Measurements from ENCODE around the gene CCDC192.
"Not testable (repeated sequence)": the region's sequence is repeated elsewhere in the genome, so short reads cannot be mapped to it uniquely, and the experiment has no call there.

Gene CCDC192

GRCh38 chr5:127702926-127703561 is at the start of gene CCDC192:
TSS of gene CCDC192 (plus strand) at chr5:127703391. CDS start at chr5:127703446, 55 bp downstream.
- DNase-seq: no peak

DNA sequence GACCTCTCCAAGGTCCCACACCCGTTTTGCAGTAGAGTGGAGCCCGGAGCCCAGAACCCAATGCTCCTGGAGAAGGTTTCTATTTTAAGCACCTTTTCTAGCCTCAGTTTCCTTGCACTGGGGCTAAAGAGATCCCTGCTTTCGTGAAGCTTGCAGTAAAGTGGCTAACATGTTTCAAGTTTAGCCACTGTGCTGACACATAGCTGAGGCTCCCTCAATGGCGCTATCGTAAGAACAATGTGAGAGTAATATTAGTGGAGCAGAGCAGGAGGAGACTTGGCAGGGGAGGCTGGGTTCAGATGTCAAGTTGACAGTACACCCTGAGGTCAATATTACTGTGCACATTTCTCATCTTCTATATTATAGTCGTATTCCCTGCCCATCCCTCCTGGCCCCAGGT is 46.4 kb upstream of the CCDC192 start:
- no peak for DNase-seq

GRCh38 chr5:127660047-127660733 is 43.0 kb upstream of the CCDC192 start:
- no peak for DNase-seq

GRCh38 chr5:127664093-127664492 is 39.1 kb upstream of the CCDC192 start:
- DNase-seq: no peak

DNA sequence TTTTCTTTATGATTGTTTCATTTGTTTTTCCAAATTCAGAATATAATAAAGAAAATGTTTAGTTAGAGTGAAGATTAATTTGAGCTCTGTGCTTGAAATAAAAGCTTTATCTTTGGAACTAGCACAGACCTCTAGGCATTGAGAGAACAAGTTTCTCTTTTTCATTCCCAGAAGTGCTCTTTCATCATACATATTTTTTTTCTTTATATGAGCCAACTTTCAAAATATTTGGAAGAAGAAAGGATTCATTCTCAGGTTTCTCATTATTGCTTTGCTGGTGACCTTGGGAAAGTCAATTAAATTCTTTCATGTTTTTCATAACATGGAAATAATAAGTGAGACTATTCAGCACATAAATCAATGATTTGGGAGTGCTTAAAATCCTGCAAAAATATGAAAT is 37.5 kb upstream of the CCDC192 start:
- DNase-seq: no peak

DNA sequence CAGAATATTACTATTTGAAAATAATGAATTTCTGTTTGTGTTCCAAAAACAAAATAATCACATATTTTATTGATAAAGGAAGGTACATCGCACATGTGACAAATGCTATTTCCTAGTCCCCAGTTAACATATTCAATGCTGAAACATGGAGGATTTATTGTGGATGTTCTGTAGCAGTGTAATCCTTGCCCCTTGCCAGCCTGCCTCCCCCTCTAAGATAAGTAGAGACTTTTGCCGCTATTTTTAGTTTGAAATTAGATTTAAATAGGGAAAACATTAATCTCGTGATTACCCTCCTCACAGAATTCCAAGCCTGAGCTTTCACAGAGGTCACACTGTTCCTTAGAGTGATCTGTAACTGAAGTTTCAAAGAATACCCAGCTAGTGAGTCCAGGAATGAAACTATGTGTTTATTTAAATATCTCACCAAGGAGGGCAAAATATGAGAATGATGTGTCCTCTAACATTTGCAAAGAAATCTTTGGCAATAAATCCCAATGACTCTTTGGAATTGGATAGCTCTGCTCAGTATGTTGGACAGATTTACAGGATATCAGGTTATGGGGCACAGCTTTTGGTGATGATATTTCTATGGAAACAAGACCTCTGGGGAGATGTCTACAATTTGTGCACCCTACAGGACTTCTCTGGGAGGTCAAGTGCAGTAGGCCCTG is 37.0 kb upstream of the CCDC192 start:
- no peak for DNase-seq

- no peak for DNase-seq
Measured at GRCh38 chr5:127667926-127668325, 35.3 kb upstream of the CCDC192 start.

- no peak for DNase-seq
Measured at GRCh38 chr5:127671218-127671617, 32.0 kb upstream of the CCDC192 start.

DNA sequence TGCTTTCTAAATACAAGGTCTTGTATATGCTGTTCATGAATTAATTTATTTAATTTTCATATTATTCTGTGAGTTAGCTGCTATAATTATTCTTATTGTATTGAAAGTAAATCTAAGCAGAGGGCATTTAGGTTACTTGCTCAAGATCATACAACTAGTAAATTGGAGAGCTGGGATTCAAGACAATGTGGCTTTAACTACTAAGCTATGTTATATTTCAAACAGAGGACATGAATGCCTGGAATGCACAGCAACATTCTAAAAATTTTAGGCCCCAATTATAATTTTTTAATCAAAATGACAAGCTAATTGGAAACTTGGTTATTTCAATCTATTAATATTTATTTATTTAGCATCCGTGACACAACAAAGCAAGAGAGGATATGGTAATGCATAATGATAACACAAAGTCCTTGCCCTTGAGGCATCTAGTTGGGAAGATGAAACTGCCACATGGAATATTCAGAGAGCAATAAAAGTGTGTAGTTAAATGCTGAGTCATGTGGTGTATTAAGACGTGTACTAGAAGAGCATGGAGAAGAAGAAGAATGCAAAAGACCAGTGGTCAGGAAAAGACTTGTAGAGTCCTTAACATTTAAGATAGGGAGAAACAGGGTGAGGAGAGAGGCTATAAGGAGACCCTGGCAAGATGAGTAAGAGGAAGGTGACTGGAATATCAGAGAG is 29.9 kb upstream of the CCDC192 start:
- no peak for DNase-seq

DNA sequence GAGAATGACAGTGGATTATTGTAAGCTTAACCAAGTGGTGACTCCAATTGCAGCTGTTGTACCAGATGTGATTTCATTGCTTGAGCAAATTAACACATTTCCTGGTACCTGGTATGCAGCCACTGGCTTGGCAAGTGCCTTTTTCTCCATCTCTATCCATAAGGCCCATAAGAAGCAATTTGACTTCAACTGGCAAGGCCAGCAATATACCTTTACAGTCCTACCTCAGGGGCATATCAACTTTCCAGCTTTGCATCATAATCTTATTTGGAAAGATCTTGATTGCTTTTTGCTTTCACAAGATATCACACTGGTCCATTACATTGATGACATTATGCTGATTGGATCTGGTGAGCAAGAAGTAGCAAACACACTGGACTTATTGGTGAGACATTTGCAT is 26.2 kb upstream of the CCDC192 start:
- not testable (repeated sequence) for DNase-seq

DNA sequence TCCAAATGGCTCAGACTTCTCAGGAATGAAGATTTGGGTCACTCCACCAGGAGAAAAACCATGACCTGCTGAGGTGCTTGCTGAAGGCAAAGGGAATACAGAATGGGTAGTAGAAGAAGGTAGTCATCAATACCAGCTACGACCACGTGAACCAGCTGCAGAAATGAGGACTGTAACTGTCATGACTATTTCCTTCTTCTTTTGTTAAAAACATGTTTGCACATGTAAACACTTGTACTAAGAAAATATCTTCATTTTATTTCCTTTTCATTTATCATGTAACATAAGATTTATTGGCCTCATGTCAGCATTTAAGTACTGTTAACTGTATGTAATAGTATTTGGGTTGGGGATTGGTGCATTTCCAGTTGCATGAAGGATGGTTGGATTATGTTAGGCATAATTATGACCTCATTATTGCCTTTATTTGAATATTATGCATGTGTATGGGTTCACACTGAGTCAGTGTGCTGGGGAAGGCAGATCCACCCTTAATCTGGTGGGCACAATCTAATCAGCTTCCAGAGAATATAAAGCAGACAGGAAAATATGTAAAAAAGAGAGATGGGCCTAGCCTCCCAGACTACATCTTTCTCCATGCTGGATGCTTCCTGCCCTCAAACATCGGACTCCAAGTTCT is 23.4 kb upstream of the CCDC192 start:
- not testable (repeated sequence) for DNase-seq

DNA sequence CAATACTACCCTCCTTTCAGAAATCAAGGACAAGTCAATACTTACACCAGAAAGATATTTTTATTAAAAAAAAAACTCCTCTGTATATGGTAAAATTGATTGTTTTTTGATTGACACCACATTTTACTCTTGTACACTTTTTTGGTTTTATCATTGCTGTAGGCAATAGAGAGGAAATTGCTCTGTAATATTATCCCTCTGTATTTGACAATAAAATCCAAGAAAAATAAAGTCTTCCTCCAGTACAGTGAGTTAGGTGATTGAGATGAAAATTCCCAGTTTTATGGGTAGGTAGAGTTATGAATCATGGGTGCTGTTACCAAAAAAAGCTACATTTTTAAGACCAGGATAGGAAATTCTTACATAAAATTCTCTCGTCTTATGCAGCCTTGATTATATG is 22.6 kb upstream of the CCDC192 start:
- DNase-seq: no peak

- no peak for DNase-seq
Measured at GRCh38 chr5:127683008-127683407, 20.2 kb upstream of the CCDC192 start.

DNA sequence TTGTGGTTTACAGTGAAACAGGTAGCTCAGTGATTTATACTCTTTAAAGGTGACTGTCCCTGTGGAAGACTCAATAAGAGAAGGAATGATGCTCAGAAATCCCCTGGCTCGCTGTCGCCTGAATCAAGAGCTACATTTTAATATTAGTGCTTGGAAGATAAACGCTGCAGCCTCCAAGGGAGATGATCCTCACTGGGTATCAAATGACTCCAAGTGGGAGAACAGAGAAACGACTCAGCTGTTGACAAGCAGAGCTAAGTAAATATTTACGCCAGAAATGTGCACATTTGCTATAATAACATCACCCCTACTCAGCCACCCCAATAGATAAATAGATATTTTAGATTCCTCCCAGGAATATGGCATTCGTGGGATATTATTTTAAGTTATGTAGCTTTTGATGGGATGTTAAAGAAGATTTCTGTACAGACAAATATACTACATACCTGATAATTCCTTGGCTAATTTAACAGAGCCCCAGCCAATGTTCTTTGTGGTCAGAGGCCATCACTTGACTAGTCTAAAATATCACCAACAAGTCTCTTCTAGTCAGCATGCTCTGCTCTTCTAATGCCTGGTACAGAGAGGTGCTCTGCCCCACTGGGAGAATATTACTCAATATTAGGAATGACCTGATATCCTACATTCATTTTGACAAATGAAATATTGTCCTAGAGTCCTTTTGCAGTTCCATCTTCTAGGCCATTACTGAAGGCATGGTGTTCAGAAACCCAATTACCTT is 18.3 kb upstream of the CCDC192 start:
- DNase-seq: no peak

DNA sequence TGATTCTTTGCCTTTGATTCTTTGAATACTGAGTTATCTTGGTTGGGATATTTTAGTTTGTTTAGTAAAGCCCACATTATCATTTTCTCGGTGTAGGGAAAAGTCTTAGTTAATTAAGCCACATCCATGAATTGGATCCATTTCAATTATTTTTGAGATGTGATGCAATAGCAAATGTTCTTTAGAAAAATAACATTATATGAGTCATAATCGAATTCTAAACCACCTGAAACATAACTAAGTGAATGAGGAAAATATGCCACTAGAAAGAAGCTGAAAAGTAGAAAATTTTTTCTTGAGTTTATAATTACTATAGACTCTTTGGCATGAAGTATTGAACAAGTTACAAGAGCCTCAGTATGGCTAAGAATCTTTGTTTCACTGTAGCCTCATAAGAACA is 17.5 kb upstream of the CCDC192 start:
- DNase-seq: no peak

DNA sequence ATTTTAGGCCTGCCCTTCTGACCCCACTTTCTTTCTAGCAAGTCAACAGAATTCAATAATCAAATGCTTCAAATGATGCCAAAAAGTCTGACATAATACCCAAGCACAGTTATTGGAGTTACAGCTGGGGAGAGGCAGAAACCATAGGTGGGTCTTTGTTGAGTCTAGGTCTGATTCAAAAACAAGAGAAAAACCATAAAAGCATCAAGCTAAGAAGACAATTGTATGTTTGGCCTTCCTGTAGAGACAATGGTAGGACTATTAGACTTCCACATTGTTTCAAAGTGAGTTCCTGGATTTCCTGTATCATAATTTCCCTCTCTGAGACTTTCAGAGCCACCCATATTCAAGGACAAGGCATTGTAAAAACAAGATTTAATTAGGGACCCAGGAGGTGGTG is 16.8 kb upstream of the CCDC192 start:
- no peak for DNase-seq

GRCh38 chr5:127694518-127695171 is 8.5 kb upstream of the CCDC192 start:
- no peak for DNase-seq

GRCh38 chr5:127695346-127695745 is 7.8 kb upstream of the CCDC192 start:
- no peak for DNase-seq

DNA sequence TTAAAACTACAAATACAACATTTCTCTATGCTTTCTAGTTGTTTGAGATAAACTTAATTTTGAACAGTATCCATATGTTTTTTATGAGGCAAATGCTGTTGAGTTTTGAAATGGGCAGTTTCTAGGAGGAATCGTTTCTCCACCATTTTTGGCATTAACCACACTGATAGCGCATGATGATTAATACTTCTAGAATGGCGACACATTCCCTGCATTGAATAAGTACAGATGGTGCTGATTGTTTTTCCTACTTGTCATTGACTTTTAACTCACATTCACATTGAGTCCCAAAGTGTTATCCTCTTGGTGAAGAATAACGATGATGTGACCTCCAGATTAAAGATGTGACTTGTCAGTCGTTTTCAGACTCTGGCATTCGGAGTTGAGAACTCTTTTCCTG is 6.5 kb upstream of the CCDC192 start:
- no peak for DNase-seq

GRCh38 chr5:127697894-127698600 is 5.1 kb upstream of the CCDC192 start:
- no peak for DNase-seq

- DNase-seq: no peak
Measured at GRCh38 chr5:127699416-127699815, 3.8 kb upstream of the CCDC192 start.
